Measurements from ENCODE around the gene SET. TPM values are rescaled to one million over a fixed set of nuclear protein-coding genes. Genes with fewer than 3 reads are reported as not detected.

Gene SET
- total and polyA plus RNA-seq, 2 of the 8 experiments (the other 6 are each of a cell fraction or from before 2014, with no cell fraction given) = 466 to 1,345 TPM

DNA sequence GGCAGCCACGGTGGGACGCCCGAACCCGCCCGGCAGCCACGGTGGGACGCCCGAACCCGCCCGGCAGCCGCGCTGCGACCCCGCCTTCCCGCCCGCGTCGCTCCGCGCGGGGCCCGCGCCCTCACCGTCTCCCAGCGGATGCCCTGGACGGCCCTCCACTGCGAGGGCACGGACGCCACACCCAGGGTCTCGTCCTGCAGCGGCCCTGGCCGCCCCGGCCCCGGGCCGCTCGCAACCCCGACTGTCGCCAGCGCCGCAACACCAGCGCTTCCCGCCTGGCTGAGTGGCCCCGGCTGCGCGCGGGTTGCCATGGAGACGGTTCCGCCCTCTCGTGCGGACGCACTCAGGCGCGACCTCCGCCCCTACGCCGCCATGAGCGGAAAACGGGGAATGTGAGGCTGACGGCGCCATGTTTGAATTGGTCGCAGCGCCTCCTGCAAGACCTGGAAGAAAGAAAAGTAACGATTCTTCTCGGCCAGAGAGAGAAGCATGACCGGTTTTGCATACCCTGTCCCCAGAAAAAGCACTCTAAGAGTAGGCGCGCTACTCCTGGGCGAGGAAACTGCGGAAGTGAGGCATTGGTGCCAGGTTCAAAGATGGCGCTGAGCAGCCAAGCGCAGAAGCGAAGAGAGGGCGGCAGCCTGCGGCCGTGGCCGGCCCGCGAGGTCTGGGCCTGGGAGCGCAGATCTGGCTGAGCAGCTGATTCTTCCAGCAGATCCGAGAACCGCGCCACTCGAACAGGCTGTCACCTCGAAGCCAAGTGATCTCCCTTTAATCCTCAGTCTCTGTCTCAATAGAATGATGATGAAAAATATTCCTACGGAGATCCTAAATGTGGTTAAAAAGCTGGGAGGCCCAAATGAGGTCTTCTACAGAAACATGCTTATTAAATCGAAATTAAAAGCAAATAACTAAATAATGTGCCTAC, 32.3 kb upstream of the SET start, which contains the start of gene DYNC2I2 (continued):
- no peak for TF ChIP-seq EGR1 (IDR thresholded peaks at IDR 0.05; ENCODE audit: borderline replicate concordance, low read depth, low read length)
- TF ChIP-seq SRF (IDR thresholded peaks at IDR 0.05; ENCODE audit: low read depth, low read length) = peak; percentile 50
- TF ChIP-seq JUN (IDR thresholded peaks at IDR 0.05; ENCODE audit: low read depth, low read length) = no peak
- TF ChIP-seq HDAC2 (IDR thresholded peaks at IDR 0.05; ENCODE audit: borderline replicate concordance in 1 of 2, low read depth in 2 of 2, low read length in 2 of 2) = no peak; a peak in 1 of 4 replicates

Measured in H1 (cell line).